CD8-positive, alpha-beta memory T cell (primary cell): Measurements from ENCODE around the gene ABI3BP. TPM values are rescaled to one million over a fixed set of nuclear protein-coding genes. Genes with fewer than 3 reads are reported as not detected.

Source experiments
- CTCF ChIA-PET: fragments of 350-600 bp; sonication (Branson Sonifier 250); formaldehyde crosslinking; loops from one replicate; lab custom pipeline; 2021; ENCODE audit warnings: antibody characterized with exemption; lab: Charles Lee
- POLR2A ChIA-PET: fragments of 350-600 bp; sonication (Branson Sonifier 250); formaldehyde crosslinking; loops from one replicate; lab custom pipeline; 2021; ENCODE audit warnings: antibody characterized with exemption; lab: Charles Lee
- DNase-seq, 5 donors: peaks; one replicate each; pipeline versions ENCODE4 v3.0.0 to v3.0.0-alpha.2; 2020 to 2022; ENCODE audit warnings: mixed read lengths in 1 of 5
- H3K27ac ChIP-seq: one replicate; pipeline ENCODE4 v1.7.0; 2013; ENCODE audit warnings: low read depth, mild to moderate bottlenecking, low read length, moderate library complexity
- H3K27me3 ChIP-seq: 2 replicates; pipeline ENCODE4 v1.7.0; 2013; ENCODE audit warnings: low read length, mild to moderate bottlenecking; ENCODE audit not compliant: insufficient read depth, poor library complexity, severe bottlenecking
- H3K36me3 ChIP-seq: 2 replicates; pipeline ENCODE4 v1.7.0; 2013; ENCODE audit warnings: mild to moderate bottlenecking, low read length, moderate library complexity; ENCODE audit not compliant: insufficient read depth
- H3K4me1 ChIP-seq: 2 replicates; pipeline ENCODE4 v1.7.0; 2013; ENCODE audit warnings: mild to moderate bottlenecking, low read length, moderate library complexity; ENCODE audit not compliant: insufficient read depth
- H3K4me3 ChIP-seq: 2 replicates; pipeline ENCODE4 v1.7.0; 2013; ENCODE audit warnings: mild to moderate bottlenecking, low read length
- H3K9me3 ChIP-seq: 2 replicates; pipeline ENCODE4 v1.7.0; 2013; ENCODE audit warnings: mild to moderate bottlenecking, low read length
- H3K27ac Mint-ChIP-seq, 8 donors: one replicate each; pipeline ENCODE4 v1.8.0; 2020 to 2021; ENCODE audit warnings: mixed read lengths in 8 of 8, mild to moderate bottlenecking in 6 of 8, inconsistent platforms in 3 of 8, moderate library complexity in 3 of 8
- H3K27me3 Mint-ChIP-seq, 2 donors: one replicate each; pipeline ENCODE4 v1.8.0; 2020 to 2021; ENCODE audit warnings: mixed read lengths in 2 of 2, mild to moderate bottlenecking in 1 of 2, moderate library complexity in 1 of 2
- H3K36me3 Mint-ChIP-seq, 3 donors: one replicate each; pipeline ENCODE4 v1.8.0; 2020 to 2021; ENCODE audit warnings: mixed read lengths in 3 of 3, inconsistent platforms in 1 of 3, mild to moderate bottlenecking in 1 of 3
- H3K4me1 Mint-ChIP-seq, 3 donors: one replicate each; pipeline ENCODE4 v1.8.0; 2020 to 2021; ENCODE audit warnings: mixed read lengths in 3 of 3, inconsistent platforms in 1 of 3, mild to moderate bottlenecking in 1 of 3
- H3K4me3 Mint-ChIP-seq, 7 donors: one replicate each; pipeline ENCODE4 v1.8.0; 2020 to 2021; ENCODE audit warnings: mixed read lengths in 7 of 7, mild to moderate bottlenecking in 6 of 7, moderate library complexity in 4 of 7, inconsistent platforms in 2 of 7
- H3K9me3 Mint-ChIP-seq, 5 donors: one replicate each; pipeline ENCODE4 v1.8.0; 2020 to 2022; ENCODE audit warnings: mixed read lengths in 5 of 5, mild to moderate bottlenecking in 3 of 5, moderate library complexity in 2 of 5, inconsistent platforms in 1 of 5
- polyA plus RNA-seq: library from polyadenylated mRNA; unstranded; fragments of 300-500 nt; fragmentation: Illumina TruSeq; gene quantifications from one replicate; pipeline ENCODE4 v1.2.3, GENCODE V29; 2021
- total RNA-seq, 2 experiments: library from RNA; stranded (reverse); gene quantifications; one replicate each; pipeline ENCODE4 v1.2.3, GENCODE V29; 2021

Gene ABI3BP
- total and polyA plus RNA-seq, 3 experiments from 2014 or later = not detected

DNA sequence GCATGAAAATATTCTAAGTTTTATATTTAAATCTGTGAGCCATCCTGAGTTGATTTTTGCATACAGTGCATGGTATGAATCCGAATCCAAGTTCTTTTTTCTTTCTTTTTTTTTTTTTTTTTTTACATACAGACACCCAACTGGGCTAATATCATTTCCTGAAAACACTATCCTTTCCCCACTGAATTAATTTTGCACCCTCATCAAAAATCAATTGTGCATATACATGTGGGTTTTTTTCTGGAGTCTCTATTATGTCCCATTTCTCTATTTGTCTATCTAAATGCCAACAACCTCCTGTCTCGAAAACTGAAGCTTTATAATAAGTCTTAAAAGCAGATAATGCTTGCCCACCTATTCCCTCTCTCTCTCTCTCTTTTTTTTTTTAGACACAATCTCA lies 5.9 kb upstream of the ABI3BP start:
- Mint-ChIP-seq H3K9me3 (peaks cover 0 to 6% (median 5%) of the 10 kb centered on the region in 5 donors), H3K4me1 (no peaks in the 10 kb centered on the region), H3K27me3 (peaks cover 0 to 4% of the 10 kb centered on the region in 2 donors), H3K27ac (no peak overlapping the region), H3K36me3 (no peaks in the 10 kb centered on the region), H3K4me3 (no peak overlapping the region)
- no peak overlapping the region for H3K4me3 ChIP-seq
- no peak overlapping the region for H3K27ac ChIP-seq
- DNase-seq = no peak
- no peaks in the 10 kb centered on the region for H3K4me1 ChIP-seq
- CTCF ChIA-PET = no interaction called here
- no peaks in the 10 kb centered on the region for H3K27me3 ChIP-seq
- POLR2A ChIA-PET = no interaction called here
- H3K9me3 ChIP-seq = no peaks in the 10 kb centered on the region
- H3K36me3 ChIP-seq = no peaks in the 10 kb centered on the region

DNA sequence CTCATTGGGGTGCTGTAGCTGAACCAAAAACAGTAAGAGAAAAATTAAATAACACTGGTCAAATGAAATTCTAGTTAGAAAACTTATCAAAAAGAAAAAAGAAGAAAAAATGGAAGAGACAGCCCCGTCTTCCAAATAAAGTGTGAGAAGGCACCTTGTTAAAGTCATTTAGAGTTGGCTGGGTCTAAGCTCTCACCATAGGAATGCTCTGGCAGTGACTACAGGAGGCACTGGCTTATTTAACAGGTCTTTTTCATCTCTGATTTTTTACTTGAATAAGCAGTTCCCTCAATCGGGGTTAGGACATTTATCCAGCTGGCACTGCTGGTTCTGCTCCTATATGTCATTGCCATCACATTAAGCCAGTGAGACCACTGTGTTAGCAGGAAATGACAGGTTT lies 1.6 kb upstream of the ABI3BP start:
- peaks cover 0 to 4% of the 10 kb centered on the region in 2 donors for H3K27me3 Mint-ChIP-seq
- H3K4me1 Mint-ChIP-seq = no peaks in the 10 kb centered on the region
- Histone ChIP-seq H3K36me3 (no peaks in the 10 kb centered on the region), H3K4me3 (no peak overlapping the region), H3K27ac (no peak overlapping the region), H3K9me3 (no peaks in the 10 kb centered on the region), H3K27me3 (no peaks in the 10 kb centered on the region), H3K4me1 (no peaks in the 10 kb centered on the region)
- ChIA-PET POLR2A (no interaction called here), CTCF (no interaction called here)
- no peak overlapping the region for H3K4me3 Mint-ChIP-seq
- no peaks in the 10 kb centered on the region for H3K36me3 Mint-ChIP-seq
- H3K9me3 Mint-ChIP-seq = no peaks in the 10 kb centered on the region
- H3K27ac Mint-ChIP-seq = no peak overlapping the region
- DNase-seq = no peak

DNA sequence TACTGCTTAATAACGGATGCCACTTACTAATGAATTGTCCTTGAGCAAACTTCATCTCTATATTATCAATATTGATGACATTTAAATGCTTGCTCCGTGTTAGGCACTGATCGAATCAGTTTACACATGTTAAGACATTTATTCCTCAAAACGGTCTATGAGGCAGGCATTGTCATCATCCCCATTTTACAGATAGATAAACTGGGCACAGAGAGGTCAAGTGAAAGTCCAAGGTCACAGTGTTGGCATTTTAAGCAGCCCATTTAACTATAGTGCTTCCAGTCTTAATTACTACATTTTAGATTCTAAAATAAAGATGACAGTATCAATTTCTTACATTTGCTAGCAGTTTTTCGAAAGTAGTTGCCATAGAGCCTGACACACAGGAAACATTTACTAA lies 966 bp upstream of the ABI3BP start:
- Mint-ChIP-seq H3K4me3 (no peak overlapping the region), H3K27me3 (peaks cover 0 to 4% of the 10 kb centered on the region in 2 donors), H3K4me1 (no peaks in the 10 kb centered on the region), H3K27ac (no peak overlapping the region), H3K36me3 (no peaks in the 10 kb centered on the region), H3K9me3 (no peaks in the 10 kb centered on the region)
- ChIA-PET CTCF (no interaction called here), POLR2A (no interaction called here)
- H3K9me3 ChIP-seq = no peaks in the 10 kb centered on the region
- no peak overlapping the region for H3K27ac ChIP-seq
- no peaks in the 10 kb centered on the region for H3K36me3 ChIP-seq
- no peak overlapping the region for H3K4me3 ChIP-seq
- H3K27me3 ChIP-seq = no peaks in the 10 kb centered on the region
- no peak for DNase-seq
- no peaks in the 10 kb centered on the region for H3K4me1 ChIP-seq

DNA sequence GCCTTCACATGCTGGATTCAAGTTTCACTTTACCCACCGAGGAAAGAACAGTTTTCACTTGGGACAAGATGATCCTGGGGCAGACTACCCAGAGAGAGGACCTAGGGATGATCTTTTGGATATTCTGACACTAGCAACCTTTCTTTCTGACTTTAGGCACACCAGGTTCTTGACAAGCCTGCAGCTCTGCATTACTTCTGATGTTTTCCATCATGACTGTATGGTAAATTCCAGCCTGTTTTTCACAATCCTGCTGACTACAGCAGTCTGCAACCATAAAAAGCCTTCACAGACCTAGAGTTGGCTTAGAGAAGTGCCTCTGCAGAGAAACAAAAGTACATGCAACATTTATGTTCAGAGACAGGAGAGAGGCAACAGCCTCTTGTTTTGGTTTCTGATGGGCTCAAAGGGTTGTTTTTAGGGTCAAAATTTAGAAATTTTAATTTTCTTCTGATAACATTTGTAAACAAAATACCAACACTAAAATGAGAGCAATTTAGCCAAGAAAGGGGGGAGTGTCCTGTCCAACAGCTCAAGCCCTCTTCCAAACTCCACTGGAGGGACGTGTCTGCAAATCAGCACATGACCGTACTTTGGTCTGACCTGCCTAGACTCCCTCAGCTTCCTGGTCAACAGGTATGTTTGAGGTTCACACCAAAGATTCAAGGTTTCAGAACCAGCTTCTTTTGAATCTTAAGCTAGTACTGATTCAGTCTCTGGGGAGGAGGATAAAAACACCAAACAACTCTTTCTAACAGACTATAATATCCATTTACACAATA lies 799 bp downstream of the ABI3BP start:
- Mint-ChIP-seq H3K4me1 (no peaks in the 10 kb centered on the region), H3K36me3 (no peaks in the 10 kb centered on the region), H3K4me3 (no peak overlapping the region), H3K27me3 (peaks cover 3 to 4% of the 10 kb centered on the region in 2 donors), H3K9me3 (no peaks in the 10 kb centered on the region), H3K27ac (no peak overlapping the region)
- H3K27ac ChIP-seq = no peak overlapping the region
- H3K4me3 ChIP-seq = no peak overlapping the region
- POLR2A ChIA-PET = no interaction called here
- CTCF ChIA-PET = no interaction called here
- no peak for DNase-seq
- no peaks in the 10 kb centered on the region for H3K9me3 ChIP-seq
- H3K36me3 ChIP-seq = no peaks in the 10 kb centered on the region
- H3K27me3 ChIP-seq = no peaks in the 10 kb centered on the region
- no peaks in the 10 kb centered on the region for H3K4me1 ChIP-seq

DNA sequence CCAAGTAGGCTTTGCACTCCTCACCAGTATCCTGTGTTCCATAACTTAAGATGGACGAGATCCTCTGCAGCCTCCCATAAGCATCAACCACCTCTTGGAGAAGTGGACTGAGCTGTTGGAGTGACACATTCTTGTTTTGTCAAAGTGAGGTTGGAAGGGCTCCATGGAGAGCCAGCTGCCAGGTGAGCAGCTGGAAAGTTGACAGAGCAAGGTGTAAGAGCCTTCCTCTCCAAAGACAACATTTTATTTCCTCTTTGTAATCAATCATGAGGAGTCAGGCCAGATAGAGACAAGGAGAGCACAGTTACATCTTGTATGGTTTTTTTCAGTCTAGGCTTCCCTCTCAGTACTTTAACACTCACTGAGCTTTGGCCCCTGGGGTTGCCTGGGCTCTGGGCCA lies 5.1 kb downstream of the ABI3BP start:
- DNase-seq = no peak
- H3K27ac ChIP-seq = no peak overlapping the region
- CTCF ChIA-PET = interaction anchor here (0.6 kb wide), 1 partner anchor 414 kb away, joined by 3 read pairs; no protein-coding TSS in a partner anchor
- H3K4me3 ChIP-seq = no peak overlapping the region
- H3K27me3 ChIP-seq = no peaks in the 10 kb centered on the region
- Mint-ChIP-seq H3K4me3 (no peak overlapping the region), H3K27ac (no peak overlapping the region), H3K4me1 (no peaks in the 10 kb centered on the region), H3K36me3 (no peaks in the 10 kb centered on the region), H3K9me3 (no peaks in the 10 kb centered on the region), H3K27me3 (peaks cover 1 to 4% of the 10 kb centered on the region in 2 donors)
- no peaks in the 10 kb centered on the region for H3K4me1 ChIP-seq
- POLR2A ChIA-PET = no interaction called here
- no peaks in the 10 kb centered on the region for H3K9me3 ChIP-seq
- H3K36me3 ChIP-seq = no peaks in the 10 kb centered on the region

DNA sequence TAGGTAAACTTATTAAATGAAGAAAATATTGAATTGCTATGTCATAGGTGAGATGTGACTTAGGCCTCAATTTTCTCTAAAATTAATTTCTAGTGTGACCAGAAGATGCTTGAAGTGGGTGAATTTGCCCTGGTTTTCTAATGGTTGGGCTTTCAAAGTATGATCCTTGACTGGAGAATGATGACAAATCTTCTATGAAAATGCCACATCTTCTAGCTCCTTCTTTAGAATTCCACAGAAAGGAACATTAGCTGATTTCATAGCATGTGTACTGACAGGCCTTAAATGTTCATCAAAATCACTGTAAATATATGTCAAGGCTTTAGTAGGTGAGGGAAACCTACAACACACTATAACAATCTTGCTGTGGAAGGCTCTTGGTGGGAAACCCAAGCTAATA lies 8.9 kb downstream of the ABI3BP start:
- Mint-ChIP-seq H3K36me3 (no peaks in the 10 kb centered on the region), H3K27me3 (peaks cover 1 to 4% of the 10 kb centered on the region in 2 donors), H3K4me1 (no peaks in the 10 kb centered on the region), H3K4me3 (no peak overlapping the region), H3K27ac (no peak overlapping the region), H3K9me3 (peaks cover 0 to 4% (median 0%) of the 10 kb centered on the region in 5 donors)
- no peaks in the 10 kb centered on the region for H3K9me3 ChIP-seq
- no peak for DNase-seq
- H3K27me3 ChIP-seq = no peaks in the 10 kb centered on the region
- CTCF ChIA-PET = no interaction called here
- H3K4me1 ChIP-seq = no peaks in the 10 kb centered on the region
- no peak overlapping the region for H3K27ac ChIP-seq
- H3K4me3 ChIP-seq = no peak overlapping the region
- no peaks in the 10 kb centered on the region for H3K36me3 ChIP-seq
- POLR2A ChIA-PET = no interaction called here

DNA sequence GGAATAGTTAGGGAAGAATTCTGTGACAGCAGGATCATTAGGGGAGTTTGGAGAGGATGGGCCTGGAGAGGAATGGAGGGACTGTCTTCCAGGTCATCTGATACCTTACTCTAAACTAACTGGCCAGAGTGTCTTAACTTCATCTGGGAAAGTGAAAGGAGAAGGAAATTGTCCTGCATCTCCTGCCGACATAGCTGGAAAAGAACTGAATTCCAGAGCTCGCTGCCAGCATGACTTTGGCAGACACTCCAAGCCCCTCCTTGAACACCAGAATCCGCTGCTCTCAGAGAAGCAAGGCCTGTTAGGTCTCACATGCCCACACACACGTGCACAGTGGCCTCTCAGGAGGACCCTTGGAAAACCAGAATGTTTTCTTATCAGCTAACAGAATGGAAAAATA lies 10.5 kb downstream of the ABI3BP start:
- Mint-ChIP-seq H3K9me3 (peaks cover 0 to 4% (median 0%) of the 10 kb centered on the region in 5 donors), H3K36me3 (no peaks in the 10 kb centered on the region), H3K4me1 (no peaks in the 10 kb centered on the region), H3K27ac (no peak overlapping the region), H3K4me3 (no peak overlapping the region), H3K27me3 (no peaks in the 10 kb centered on the region)
- H3K27me3 ChIP-seq = no peaks in the 10 kb centered on the region
- H3K27ac ChIP-seq = no peak overlapping the region
- DNase-seq = no peak
- H3K9me3 ChIP-seq = no peaks in the 10 kb centered on the region
- H3K4me3 ChIP-seq = no peak overlapping the region
- no peaks in the 10 kb centered on the region for H3K36me3 ChIP-seq
- POLR2A ChIA-PET = no interaction called here
- CTCF ChIA-PET = no interaction called here
- H3K4me1 ChIP-seq = no peaks in the 10 kb centered on the region

DNA sequence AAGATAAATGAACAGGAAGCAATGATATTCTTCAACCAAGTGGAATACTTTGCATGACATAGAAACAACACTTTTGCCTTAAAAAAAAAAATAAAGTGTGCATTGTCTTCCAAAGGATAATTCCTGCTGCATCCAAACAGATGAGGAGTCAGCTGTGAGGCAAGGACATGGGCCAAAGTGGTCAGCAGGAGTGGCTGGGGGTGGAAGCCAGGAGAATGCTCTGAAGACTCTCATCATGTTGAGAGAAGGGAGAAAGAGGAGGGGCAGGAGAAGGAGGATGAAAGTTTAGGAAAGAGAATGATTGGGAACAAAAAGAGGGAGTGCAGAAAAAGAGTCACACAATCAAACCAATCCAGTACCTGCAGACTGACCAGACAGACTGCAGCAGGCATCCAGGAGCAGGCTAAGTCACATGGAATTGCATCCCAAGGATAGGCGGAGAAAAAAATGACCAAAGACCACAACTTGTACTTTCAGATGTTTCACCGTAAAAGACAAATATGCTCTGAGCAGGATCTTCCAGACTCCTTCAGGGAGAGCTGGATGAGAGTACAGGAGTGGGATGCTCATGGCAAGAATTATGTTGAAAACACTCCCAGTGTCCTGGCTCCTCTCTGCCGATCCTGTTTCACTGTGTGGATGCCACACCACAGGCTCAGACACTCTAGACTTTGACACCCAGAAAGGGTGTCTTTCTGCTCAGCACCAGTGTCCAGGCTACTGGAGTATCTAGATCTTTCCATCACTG lies 11.9 kb downstream of the ABI3BP start:
- Mint-ChIP-seq H3K4me3 (no peak overlapping the region), H3K27me3 (peaks cover 0 to 4% of the 10 kb centered on the region in 2 donors), H3K27ac (no peak overlapping the region), H3K4me1 (no peaks in the 10 kb centered on the region), H3K36me3 (no peaks in the 10 kb centered on the region), H3K9me3 (peaks cover 0 to 4% (median 0%) of the 10 kb centered on the region in 5 donors)
- no peak for DNase-seq
- POLR2A ChIA-PET = no interaction called here
- no peaks in the 10 kb centered on the region for H3K9me3 ChIP-seq
- H3K36me3 ChIP-seq = no peaks in the 10 kb centered on the region
- no peak overlapping the region for H3K27ac ChIP-seq
- no peaks in the 10 kb centered on the region for H3K27me3 ChIP-seq
- CTCF ChIA-PET = no interaction called here
- H3K4me1 ChIP-seq = no peaks in the 10 kb centered on the region
- H3K4me3 ChIP-seq = no peak overlapping the region
